EL (cell line): ENCODE measurements around the gene TRIB2.

ENCODE experiments used
- DNase-seq: peaks from one replicate; pipeline ENCODE4 v3.0.0-alpha.2; 2016

Gene TRIB2

DNA sequence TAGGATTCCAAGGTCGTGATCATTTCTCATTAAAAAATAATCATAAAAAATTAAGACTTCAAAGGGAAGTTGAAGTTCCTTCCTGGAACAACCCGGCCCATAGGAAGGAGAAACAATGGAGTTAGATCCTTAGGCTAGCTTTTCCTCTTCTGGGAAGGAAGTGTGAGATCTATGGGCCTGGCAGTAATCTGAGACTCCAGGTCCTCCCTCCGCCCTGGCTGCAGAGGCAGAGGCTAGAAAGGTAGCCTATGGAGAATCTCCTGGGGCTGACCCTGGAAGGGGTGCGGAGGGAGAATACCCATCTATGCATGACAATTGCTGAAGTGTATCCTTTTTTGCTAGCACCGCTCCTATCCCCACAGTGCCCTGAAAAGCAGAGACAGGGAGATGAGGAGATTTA lies 37.9 kb downstream of the TRIB2 start:
- DNase-seq = no peak

DNA sequence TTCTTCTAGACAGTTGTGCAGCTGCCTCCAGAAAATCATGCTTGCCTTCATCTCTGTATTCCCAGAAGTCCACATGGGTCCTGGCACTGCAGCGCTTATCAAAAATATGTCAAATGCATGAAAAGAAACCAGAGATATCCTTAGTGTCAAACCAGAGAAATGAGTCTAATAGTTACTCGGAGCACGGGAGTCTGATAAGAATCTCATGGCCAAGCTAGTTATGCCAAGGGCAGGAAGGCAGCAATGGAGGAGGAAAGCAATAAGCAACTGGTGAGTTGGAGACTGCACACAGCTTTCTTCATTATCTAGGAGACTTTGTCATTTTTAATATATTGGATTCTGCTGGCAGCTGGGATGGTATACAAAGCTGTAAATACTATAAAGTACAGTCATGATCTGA lies 38.6 kb downstream of the TRIB2 start:
- DNase-seq = no peak

GRCh38 chr2:12759248-12759647 lies 42.5 kb downstream of the TRIB2 start:
- DNase-seq = peak; percentile 90

GRCh38 chr2:12761104-12761503 lies 44.4 kb downstream of the TRIB2 start:
- DNase-seq = no peak

DNA sequence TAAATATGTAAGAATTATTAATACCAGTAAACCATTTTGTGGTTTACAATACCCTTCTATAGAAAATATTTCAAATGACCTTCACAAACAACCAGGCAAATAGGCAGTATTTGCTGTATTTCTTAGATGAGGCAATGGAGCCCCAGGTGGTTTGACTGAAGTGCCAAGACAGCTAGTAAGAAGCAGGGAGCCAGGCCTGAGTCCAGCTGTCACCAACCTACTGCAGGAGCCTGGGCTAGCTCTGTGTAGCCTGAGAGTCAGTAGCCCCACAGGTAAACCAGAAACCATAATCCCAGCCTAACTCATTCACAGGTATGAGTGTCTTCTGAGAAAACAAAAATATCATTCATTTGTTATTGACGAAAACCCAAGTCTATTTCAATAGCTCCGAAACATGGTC lies 45.6 kb downstream of the TRIB2 start:
- no peak for DNase-seq

- DNase-seq = no peak
Measured at GRCh38 chr2:12762976-12763375, 46.2 kb downstream of the TRIB2 start.

DNA sequence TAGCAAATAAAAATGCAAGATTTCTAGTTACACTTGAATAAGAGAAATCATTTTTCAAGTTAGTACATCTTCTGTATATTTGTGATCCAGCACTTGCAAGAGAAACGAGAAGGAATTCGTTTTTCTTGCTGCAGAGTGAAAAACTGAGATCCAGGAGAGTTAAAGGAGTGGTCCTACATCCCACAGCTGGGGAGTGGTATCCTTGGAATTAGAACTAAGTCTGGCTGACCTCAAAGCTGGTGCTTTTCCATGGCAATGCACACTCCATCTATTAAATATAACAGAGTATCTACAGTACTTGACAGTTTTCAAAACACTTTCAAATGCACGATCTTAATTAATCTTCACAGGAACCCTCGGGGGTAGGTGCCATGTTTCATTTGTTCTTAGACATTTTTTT lies 46.8 kb downstream of the TRIB2 start:
- DNase-seq = no peak

DNA sequence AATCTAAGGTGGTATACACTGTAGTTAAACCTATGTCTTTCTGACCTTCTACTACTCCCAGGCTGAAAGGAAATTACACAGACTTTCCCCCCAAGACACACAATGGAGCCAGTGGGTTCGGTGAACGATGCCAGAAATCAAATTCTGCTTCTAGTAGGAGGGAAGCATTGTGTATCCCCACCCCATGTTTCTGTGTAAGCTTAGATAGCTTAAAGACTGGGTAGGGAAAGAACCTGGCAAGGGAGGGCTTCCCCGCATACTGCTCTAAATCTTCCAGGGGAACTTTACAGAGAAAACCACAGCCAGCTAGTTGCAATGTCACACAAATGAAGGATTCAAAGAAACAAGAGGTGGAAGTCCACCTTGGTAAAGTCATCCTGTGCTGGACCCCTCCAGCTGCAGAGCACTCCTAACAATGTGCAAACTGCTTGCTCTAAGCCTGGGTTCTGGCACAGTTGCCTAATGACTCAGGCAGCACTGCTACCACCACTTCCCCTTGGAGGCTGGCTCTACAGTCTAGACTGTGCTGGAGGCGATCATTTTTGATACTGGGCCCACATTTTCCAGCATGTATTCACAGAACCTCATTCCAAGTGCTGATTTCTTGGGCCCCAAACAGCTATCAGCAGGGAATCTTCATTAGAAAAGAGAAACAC lies 47.5 kb downstream of the TRIB2 start:
- DNase-seq = peak; percentile 64

- peak; percentile 34 for DNase-seq
Measured at GRCh38 chr2:12764849-12765605, 48.3 kb downstream of the TRIB2 start.

DNA sequence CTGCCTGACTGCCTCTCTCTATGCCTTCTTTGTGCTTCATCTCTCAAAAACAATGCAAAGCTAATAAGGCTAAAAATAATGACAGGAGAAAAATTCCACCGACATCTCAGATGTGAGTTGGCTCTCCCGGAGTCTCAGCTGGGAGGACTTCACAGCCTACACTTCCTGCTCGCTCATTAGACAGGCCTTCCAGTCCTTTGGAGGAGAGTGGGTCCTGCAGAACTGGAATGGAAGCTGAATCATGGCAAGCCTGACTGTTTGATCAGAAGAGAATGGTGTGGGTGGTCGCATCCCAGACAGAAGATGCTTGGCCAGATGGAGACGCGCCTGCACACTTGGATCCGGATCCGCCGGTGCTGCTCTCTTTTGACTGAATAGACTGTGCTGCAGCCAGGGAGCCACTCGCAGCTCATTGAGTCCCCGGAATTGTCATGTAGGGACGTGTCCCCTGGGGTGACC lies 49.7 kb downstream of the TRIB2 start:
- peak; percentile 37 for DNase-seq

GRCh38 chr2:12767541-12767940 lies 50.8 kb downstream of the TRIB2 start:
- DNase-seq = no peak

DNA sequence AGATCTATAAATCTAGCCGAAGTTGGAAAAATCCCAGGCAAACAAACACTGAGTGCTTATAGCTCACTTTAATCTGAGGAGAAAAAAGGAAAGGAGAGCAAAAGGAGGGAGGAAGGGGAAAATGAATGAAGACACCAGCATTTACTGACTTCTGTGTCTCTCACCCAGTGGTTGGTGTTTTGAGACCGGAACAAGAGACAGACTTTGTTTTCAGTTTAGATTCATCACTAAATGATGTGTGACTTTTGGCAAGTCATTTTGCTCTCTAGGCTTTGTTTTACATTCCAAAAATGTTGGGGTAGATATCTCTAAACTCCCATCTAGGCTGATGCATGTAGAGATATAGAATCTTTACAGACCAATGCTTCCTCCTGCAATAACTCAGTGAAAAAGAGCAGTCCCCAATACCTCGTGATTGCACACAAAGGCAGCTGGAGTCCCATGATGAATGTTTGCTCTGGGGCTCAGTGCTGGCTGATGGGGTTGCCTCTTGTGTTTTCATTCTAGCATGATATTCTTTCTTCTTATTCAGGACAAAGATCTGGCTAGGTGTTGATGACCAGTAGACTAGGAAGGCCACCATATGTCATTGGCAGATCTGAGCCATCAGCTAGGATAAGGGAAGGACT lies 51.4 kb downstream of the TRIB2 start:
- DNase-seq = no peak

GRCh38 chr2:12769492-12770105 lies 52.9 kb downstream of the TRIB2 start:
- DNase-seq = no peak

GRCh38 chr2:12770300-12770968 lies 53.7 kb downstream of the TRIB2 start:
- DNase-seq = no peak

DNA sequence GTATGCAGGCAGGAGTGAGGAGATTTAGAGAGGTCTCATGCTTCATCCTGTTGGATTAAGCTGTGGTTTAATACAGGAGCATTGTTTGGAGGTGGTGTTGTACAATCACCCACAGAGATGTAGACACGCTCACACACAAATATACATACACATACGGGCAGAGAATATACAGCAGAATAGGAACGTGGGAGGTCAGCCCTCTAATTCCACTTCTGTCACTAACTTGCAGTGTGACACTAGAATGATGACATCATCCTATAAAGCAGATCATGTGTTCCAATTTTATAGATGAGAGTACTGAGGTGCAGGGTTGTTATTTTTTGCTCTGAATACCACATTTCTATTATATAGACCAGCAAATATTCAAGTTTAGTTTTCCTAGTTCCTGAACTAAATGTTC lies 54.4 kb downstream of the TRIB2 start:
- no peak for DNase-seq

GRCh38 chr2:12773586-12774394 lies 57.1 kb downstream of the TRIB2 start:
- no peak for DNase-seq

DNA sequence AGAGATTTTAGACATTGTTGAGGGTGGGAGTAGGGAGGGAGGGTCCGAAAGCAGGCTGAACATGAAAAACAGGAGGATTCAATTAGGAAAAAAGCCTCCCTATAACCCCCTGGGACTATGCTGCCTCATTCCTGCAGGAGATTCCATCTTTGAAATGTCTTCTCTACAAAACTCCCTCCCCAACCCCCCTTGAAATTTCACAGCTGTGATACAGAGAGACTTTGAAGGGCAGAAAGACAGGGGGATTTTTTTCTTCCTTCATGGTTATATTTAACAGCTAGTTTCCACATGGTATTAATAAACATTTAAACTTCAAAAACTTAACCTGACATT lies 57.6 kb downstream of the TRIB2 start:
- no peak for DNase-seq

- DNase-seq = no peak
Measured at GRCh38 chr2:12776521-12776961, 59.8 kb downstream of the TRIB2 start.

DNA sequence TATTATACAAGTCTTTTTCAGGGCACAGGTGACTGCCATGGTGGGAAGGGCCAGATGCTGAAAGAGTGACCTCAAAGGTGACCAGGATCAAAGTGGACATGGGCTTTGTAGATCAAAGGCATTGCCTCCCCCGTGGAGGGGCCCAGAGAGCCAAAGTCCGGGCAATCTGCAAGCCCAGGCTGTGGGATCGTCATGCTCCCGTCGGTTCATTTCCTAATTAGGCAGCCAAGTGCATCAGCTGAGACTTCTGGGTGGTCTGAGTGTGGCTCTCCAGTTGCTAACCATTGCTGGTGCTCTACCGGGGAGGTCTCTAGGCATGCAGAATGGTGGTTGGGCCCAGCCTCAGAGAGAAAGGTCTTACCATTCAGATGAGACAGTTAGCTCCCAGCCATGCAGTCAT lies 61.6 kb downstream of the TRIB2 start:
- no peak for DNase-seq

- DNase-seq = no peak
Measured at GRCh38 chr2:12778811-12779579, 62.3 kb downstream of the TRIB2 start.

DNA sequence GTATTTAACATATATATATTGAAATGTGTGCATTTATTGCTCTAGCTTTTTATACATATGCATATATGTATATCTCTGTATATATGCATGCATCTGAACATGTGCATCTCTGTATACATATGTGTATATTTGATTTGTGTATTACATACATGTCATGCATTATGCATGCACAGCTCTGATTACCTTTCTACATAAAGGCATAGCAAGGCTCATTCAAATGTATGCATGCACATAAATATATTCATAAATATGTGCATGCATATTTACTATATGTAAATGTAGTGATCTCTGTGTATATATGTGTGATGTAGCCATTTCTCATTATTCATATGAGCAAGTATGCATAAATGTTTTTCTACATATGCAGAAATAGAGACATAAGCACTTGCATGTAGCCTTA lies 64.6 kb downstream of the TRIB2 start:
- DNase-seq = no peak
